SU-DHL-6 (cell line): ENCODE measurements around the gene UNC5A.

Source experiments
- H2AFZ ChIP-seq: fragments of 200-600 bp; sonication (generic); 2 replicates; pipeline ENCODE4 v1.6.1; 2014; ENCODE audit warnings: low read depth, mild to moderate bottlenecking, moderate library complexity, mixed read lengths, antibody characterized with exemption, low read length; ENCODE audit not compliant: severe bottlenecking
- H3F3A ChIP-seq: fragments of 200-600 bp; shearing (Covaris generic); 2 replicates; pipeline ENCODE4 v1.6.0; 2016; ENCODE audit warnings: antibody characterized with exemption, mild to moderate bottlenecking; ENCODE audit not compliant: insufficient read depth
- H3K27ac ChIP-seq: fragments of 200-600 bp; sonication (generic); 2 replicates; pipeline ENCODE4 v1.5.1; 2016; ENCODE audit warnings: low read depth, mild to moderate bottlenecking, low read length, moderate library complexity, mixed read lengths
- H3K27me3 ChIP-seq: fragments of 200-600 bp; sonication (generic), shearing (Covaris generic); 2 replicates; pipeline ENCODE4 v1.6.0; 2014; ENCODE audit warnings: mild to moderate bottlenecking, low read length
- H3K36me3 ChIP-seq: fragments of 200-600 bp; sonication (generic); 2 replicates; pipeline ENCODE4 v1.6.1; 2014; ENCODE audit warnings: mild to moderate bottlenecking, low read length, mixed read lengths
- H3K4me2 ChIP-seq: fragments of 300-600, 200-600 bp; shearing (Covaris generic), sonication (generic); 2 replicates; pipeline ENCODE4 v1.6.0; 2014; ENCODE audit warnings: low read length, low read depth, mild to moderate bottlenecking; ENCODE audit not compliant: poor library complexity, severe bottlenecking
- H3K4me3 ChIP-seq: fragments of 200-600 bp; sonication (generic); 2 replicates; pipeline ENCODE4 v1.5.1; 2014; ENCODE audit warnings: antibody characterized with exemption, low read length, mild to moderate bottlenecking, mixed read lengths; ENCODE audit not compliant: insufficient read depth, poor library complexity, severe bottlenecking
- H3K79me2 ChIP-seq: fragments of 200-600 bp; sonication (generic); 2 replicates; pipeline ENCODE4 v1.6.1; 2014; ENCODE audit warnings: mild to moderate bottlenecking, low read length, moderate library complexity; ENCODE audit not compliant: insufficient read depth
- H3K9ac ChIP-seq: fragments of 200-600 bp; sonication (generic); 2 replicates; pipeline ENCODE4 v1.7.0; 2014; ENCODE audit warnings: mild to moderate bottlenecking, low read length
- H3K9me2 ChIP-seq: fragments of 200-600 bp; sonication (generic); replicated peaks from 2 replicates; pipeline ENCODE4 v1.6.1; 2014; ENCODE audit warnings: low read length; ENCODE audit not compliant: insufficient read depth
- H3K9me3 ChIP-seq: fragments of 200-600 bp; sonication (generic); 2 replicates; pipeline ENCODE4 v1.6.1; 2014; ENCODE audit warnings: low read length, mixed read lengths; ENCODE audit not compliant: insufficient read depth
- H4K20me1 ChIP-seq: fragments of 200-600 bp; sonication (generic); 2 replicates; pipeline ENCODE4 v1.6.1; 2014; ENCODE audit warnings: low read depth, mild to moderate bottlenecking, antibody characterized with exemption, low read length, moderate library complexity, mixed read lengths
- CTCF ChIP-seq: fragments of 200-600 bp; sonication (generic); IDR thresholded peaks from one replicate; pipeline ENCODE4 v1.5.1; 2017; ENCODE audit warnings: antibody characterized with exemption, mild to moderate bottlenecking, low read length, moderate library complexity; ENCODE audit not compliant: insufficient read depth, poor library complexity, severe bottlenecking
- EZH2phosphoT487 ChIP-seq: fragments of 200-600 bp; sonication (generic), shearing (Covaris generic); conservative IDR thresholded peaks from 2 replicates; pipeline ENCODE4 v1.6.1; 2018; ENCODE audit warnings: mild to moderate bottlenecking, antibody characterized with exemption, low read length, moderate library complexity, mixed read lengths

UNC5A gene

GRCh38 chr5:176817841-176818377 is 7.5 kb downstream of the UNC5A start:
- no peaks in the 10 kb centered on the region for H3K9me3 ChIP-seq
- no peaks in the 10 kb centered on the region for H3K9me2 ChIP-seq
- 0 out of 2 replicates have a peak, but pooled peaks cover 2% of the 10 kb centered on the region for H3K27me3 ChIP-seq
- H3K9ac ChIP-seq, result no peak overlapping the region
- H4K20me1 ChIP-seq, result no peaks in the 10 kb centered on the region
- no peaks in the 10 kb centered on the region for H3F3A ChIP-seq
- H3K27ac ChIP-seq, result no peak overlapping the region
- no peak overlapping the region for H2AFZ ChIP-seq
- H3K4me3 ChIP-seq, result no peak overlapping the region
- H3K4me2 ChIP-seq, result no peak overlapping the region
- H3K36me3 ChIP-seq, result no peaks in the 10 kb centered on the region
- H3K79me2 ChIP-seq, result no peaks in the 10 kb centered on the region
- TF ChIP-seq CTCF, result no peak
- TF ChIP-seq EZH2phosphoT487, result no peak

GRCh38 chr5:176818391-176819098 is 8.2 kb downstream of the UNC5A start:
- H3K4me3 ChIP-seq, result no peak overlapping the region
- H3K9me3 ChIP-seq, result no peaks in the 10 kb centered on the region
- no peak overlapping the region for H2AFZ ChIP-seq
- H3K36me3 ChIP-seq, result no peaks in the 10 kb centered on the region
- no peaks in the 10 kb centered on the region for H4K20me1 ChIP-seq
- no peaks in the 10 kb centered on the region for H3F3A ChIP-seq
- TF ChIP-seq EZH2phosphoT487 (no peak), CTCF (no peak)
- no peak overlapping the region for H3K27ac ChIP-seq
- no peak overlapping the region for H3K9ac ChIP-seq
- no peak overlapping the region for H3K4me2 ChIP-seq
- 0 out of 2 replicates have a peak, but pooled peaks cover 2% of the 10 kb centered on the region for H3K27me3 ChIP-seq
- no peaks in the 10 kb centered on the region for H3K9me2 ChIP-seq
- H3K79me2 ChIP-seq, result no peaks in the 10 kb centered on the region

GRCh38 chr5:176819476-176819875 is 9.1 kb downstream of the UNC5A start:
- Histone ChIP-seq H3K27ac (no peak overlapping the region), H3K4me3 (no peak overlapping the region), H4K20me1 (no peaks in the 10 kb centered on the region), H3F3A (no peaks in the 10 kb centered on the region), H3K9ac (no peak overlapping the region), H3K79me2 (no peaks in the 10 kb centered on the region), H3K9me3 (no peaks in the 10 kb centered on the region), H3K36me3 (no peaks in the 10 kb centered on the region), H3K4me2 (no peak overlapping the region), H2AFZ (no peak overlapping the region), H3K9me2 (no peaks in the 10 kb centered on the region), H3K27me3 (0 out of 2 replicates have a peak, but pooled peaks cover 2% of the 10 kb centered on the region)
- TF ChIP-seq EZH2phosphoT487 (no peak), CTCF (no peak)
